T-helper 22 cell (primary cell): ENCODE measurements around the gene PTCH1.

Source experiments
- DNase-seq: peaks from one replicate; pipeline ENCODE4 v3.0.0-alpha.2; 2020; ENCODE audit warnings: low read depth

The PTCH1 gene

DNA sequence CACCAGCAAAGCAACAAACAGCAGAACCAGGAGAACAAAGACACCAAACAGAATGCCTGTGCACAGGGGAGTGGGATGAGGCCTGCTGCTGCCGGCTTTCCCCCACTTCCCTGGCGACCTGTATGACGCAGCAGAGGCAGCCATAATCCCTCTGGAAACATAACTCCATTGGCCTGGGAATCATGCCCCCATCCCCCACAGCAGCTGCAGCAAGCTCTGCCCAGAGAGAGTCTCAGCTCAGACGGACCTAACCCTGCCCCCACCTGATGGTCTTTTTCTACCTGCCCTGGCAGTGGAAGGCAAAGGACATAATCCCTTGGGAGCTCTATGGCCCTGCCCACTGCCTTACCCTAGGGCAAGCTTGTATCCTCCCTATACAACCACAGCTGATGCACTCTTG, 117.5 kb downstream of the PTCH1 start:
- no peak for DNase-seq
